Caco-2 (cell line): Measurements from ENCODE around the gene CDC42BPA. TPM values are rescaled to one million over a fixed set of nuclear protein-coding genes. Genes with fewer than 3 reads are reported as not detected.
"Not testable (repeated sequence)": the region's sequence is repeated elsewhere in the genome, so short reads cannot be mapped to it uniquely, and the experiment has no call there.

Source experiments
- BruUV-seq: library from RNA; stranded (reverse); fragments of 400-500 nt; replicated peaks from 2 replicates; lab custom pipeline; 2021; lab: Mats Ljungman, UMichigan
- CTCF ChIA-PET: fragments of 300-600 bp; sonication (Branson Sonifier 250); formaldehyde crosslinking; loops from one replicate; lab custom pipeline; 2022; ENCODE audit warnings: antibody characterized with exemption; lab: Charles Lee
- POLR2A ChIA-PET: fragments of 300-600 bp; sonication (Branson Sonifier 250); formaldehyde crosslinking; loops from one replicate; lab custom pipeline; 2022; ENCODE audit warnings: antibody characterized with exemption; lab: Charles Lee
- DNase-seq, 2 experiments: peaks; one replicate each; pipeline versions ENCODE4 v3.0.0 to v3.0.0-alpha.2; 2020 to 2022
- H3K27me3 ChIP-seq: replicated peaks from 2 replicates; pipeline ENCODE4 v1.6.0; 2011; ENCODE audit warnings: low read length; ENCODE audit not compliant: control insufficient read depth, insufficient read depth
- H3K36me3 ChIP-seq: 2 replicates; pipeline ENCODE4 v1.5.1; 2011; ENCODE audit warnings: low read length; ENCODE audit not compliant: control insufficient read depth, insufficient read depth
- H3K4me1 ChIP-seq: fragments of 250-450 bp; sonication (Bioruptor Pico); 2 replicates; pipeline ENCODE4 v1.5.1; 2020; ENCODE audit warnings: mild to moderate bottlenecking
- H3K4me3 ChIP-seq: 2 replicates; pipeline ENCODE4 v1.5.1; 2011; ENCODE audit warnings: low read depth, mild to moderate bottlenecking, control low read depth, low read length
- H3K9me3 ChIP-seq: fragments of 250-450 bp; sonication (Bioruptor Pico); 2 replicates; pipeline ENCODE4 v1.5.1; 2020; ENCODE audit warnings: mild to moderate bottlenecking, moderate library complexity
- H3K27ac Mint-ChIP-seq: one replicate; pipeline ENCODE4 v1.8.0; 2022; ENCODE audit warnings: mixed read lengths; ENCODE audit not compliant: unreplicated experiment
- H3K27me3 Mint-ChIP-seq: one replicate; pipeline ENCODE4 v1.8.0; 2022; ENCODE audit warnings: mixed read lengths; ENCODE audit not compliant: insufficient read depth, unreplicated experiment
- H3K36me3 Mint-ChIP-seq: one replicate; pipeline ENCODE4 v1.8.0; 2022; ENCODE audit warnings: mild to moderate bottlenecking, mixed read lengths; ENCODE audit not compliant: insufficient read depth, unreplicated experiment
- H3K4me1 Mint-ChIP-seq: one replicate; pipeline ENCODE4 v1.8.0; 2022; ENCODE audit warnings: low read depth, mixed read lengths; ENCODE audit not compliant: unreplicated experiment
- H3K4me3 Mint-ChIP-seq: one replicate; pipeline ENCODE4 v1.8.0; 2022; ENCODE audit warnings: mild to moderate bottlenecking, moderate library complexity, mixed read lengths; ENCODE audit not compliant: unreplicated experiment
- H3K9me3 Mint-ChIP-seq: one replicate; pipeline ENCODE4 v1.8.0; 2022; ENCODE audit warnings: mixed read lengths; ENCODE audit not compliant: unreplicated experiment
- intact Hi-C: fragments of 100-400 bp; cut with micrococcal nuclease; formaldehyde crosslinking; loops from one replicate; pipeline ENCODE4 v1.10.0; 2022; ENCODE audit not compliant: unreplicated experiment
- total RNA-seq: library from RNA; stranded (reverse); gene quantifications from 2 replicates; pipeline ENCODE4 v1.2.3, GENCODE V29; 2022
- TF ChIP-seq, protein P1 (sequence below), 2 experiments: fragments of 200-600 bp in 1 of 2; IDR thresholded peaks; 1 replicate in 1 of 2; 2 replicates in 1 of 2; pipeline versions ENCODE4 v1.5.1 to v1.8.0; 2011 to 2022; ENCODE audit warnings: antibody characterized with exemption in 1 of 2, control low read depth in 1 of 2, inconsistent platforms in 1 of 2, low read depth in 1 of 2, low read length in 1 of 2, mild to moderate bottlenecking in 1 of 2, moderate library complexity in 1 of 2; ENCODE audit not compliant: insufficient read depth in 1 of 2, severe bottlenecking in 1 of 2, unreplicated experiment in 1 of 2

Gene CDC42BPA
- total RNA-seq, 1 experiment from 2014 or later, result 38.3 TPM

DNA sequence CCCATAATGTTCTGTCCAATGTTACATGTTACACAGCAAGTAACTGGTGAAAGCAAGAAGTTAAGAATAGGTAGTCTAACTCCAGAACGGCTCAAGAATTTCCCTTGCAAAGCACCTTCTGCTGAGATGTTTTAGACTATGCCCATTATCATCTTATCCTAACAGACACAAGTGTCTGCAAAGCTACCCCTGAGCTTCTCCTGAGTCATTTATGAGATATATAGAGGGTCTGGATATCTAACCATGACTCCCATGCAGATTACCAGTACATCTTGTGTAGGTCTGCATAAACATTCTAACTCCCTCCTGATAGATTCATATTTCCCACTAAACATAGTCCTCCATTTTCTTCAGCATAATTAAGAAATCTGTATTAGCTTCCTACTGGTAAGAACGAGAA lies 206.5 kb downstream of the CDC42BPA start:
- H3K4me1 Mint-ChIP-seq, result peaks cover 6% of the 10 kb centered on the region
- POLR2A ChIA-PET, result no interaction called here
- no peak overlapping the region for H3K4me3 ChIP-seq
- TF ChIP-seq, protein P1, sequence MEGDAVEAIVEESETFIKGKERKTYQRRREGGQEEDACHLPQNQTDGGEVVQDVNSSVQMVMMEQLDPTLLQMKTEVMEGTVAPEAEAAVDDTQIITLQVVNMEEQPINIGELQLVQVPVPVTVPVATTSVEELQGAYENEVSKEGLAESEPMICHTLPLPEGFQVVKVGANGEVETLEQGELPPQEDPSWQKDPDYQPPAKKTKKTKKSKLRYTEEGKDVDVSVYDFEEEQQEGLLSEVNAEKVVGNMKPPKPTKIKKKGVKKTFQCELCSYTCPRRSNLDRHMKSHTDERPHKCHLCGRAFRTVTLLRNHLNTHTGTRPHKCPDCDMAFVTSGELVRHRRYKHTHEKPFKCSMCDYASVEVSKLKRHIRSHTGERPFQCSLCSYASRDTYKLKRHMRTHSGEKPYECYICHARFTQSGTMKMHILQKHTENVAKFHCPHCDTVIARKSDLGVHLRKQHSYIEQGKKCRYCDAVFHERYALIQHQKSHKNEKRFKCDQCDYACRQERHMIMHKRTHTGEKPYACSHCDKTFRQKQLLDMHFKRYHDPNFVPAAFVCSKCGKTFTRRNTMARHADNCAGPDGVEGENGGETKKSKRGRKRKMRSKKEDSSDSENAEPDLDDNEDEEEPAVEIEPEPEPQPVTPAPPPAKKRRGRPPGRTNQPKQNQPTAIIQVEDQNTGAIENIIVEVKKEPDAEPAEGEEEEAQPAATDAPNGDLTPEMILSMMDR (IDR thresholded peaks at IDR 0.05; ENCODE audit: insufficient read depth in 1 of 2, low read depth in 1 of 2, low read length in 1 of 2, severe bottlenecking in 1 of 2, unreplicated experiment in 1 of 2), result no peak
- DNase-seq, result no peak
- CTCF ChIA-PET, result no interaction called here
- no TSS peak for BruUV-seq
- H3K4me3 Mint-ChIP-seq, result no peak overlapping the region
- H3K36me3 Mint-ChIP-seq, result peaks cover 30% of the 10 kb centered on the region
- H3K27ac Mint-ChIP-seq, result no peak overlapping the region
- no peaks in the 10 kb centered on the region for H3K4me1 ChIP-seq
- H3K36me3 ChIP-seq, result no peaks in the 10 kb centered on the region
- H3K9me3 ChIP-seq, result no peaks in the 10 kb centered on the region
- H3K27me3 Mint-ChIP-seq, result no peaks in the 10 kb centered on the region
- no peaks in the 10 kb centered on the region for H3K9me3 Mint-ChIP-seq
- intact Hi-C loops, result no loop called here
- no peaks in the 10 kb centered on the region for H3K27me3 ChIP-seq

DNA sequence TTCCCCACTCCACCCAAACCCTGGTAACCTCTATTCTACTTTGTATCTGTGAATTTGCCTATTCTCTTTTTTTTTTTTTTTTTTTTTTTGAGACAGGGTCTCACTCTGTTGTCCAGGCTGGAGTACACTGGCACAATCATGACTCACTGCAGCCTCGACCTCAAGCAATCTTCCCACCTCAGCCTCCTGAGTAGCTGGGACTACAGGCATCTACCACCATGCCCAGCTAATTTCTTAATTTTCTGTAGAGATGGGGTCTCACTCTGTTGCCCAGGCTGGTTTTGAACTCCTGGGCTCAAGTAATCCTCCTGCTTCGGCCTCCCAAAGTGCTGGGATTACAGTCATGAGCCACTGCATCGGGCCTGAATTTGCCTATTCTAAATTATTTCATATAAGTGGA lies 213.0 kb downstream of the CDC42BPA start:
- intact Hi-C loops, H3K9me3 ChIP-seq, BruUV-seq, H3K36me3 ChIP-seq, H3K4me3 Mint-ChIP-seq, H3K27ac Mint-ChIP-seq, H3K9me3 Mint-ChIP-seq, DNase-seq, H3K4me3 ChIP-seq, H3K27me3 ChIP-seq, H3K27me3 Mint-ChIP-seq, POLR2A ChIA-PET: not testable (repeated sequence)
- CTCF ChIA-PET, result interaction anchor here (0.7 kb wide), 1 partner anchor 327 kb away, joined by 3 read pairs; no protein-coding TSS in a partner anchor
- Mint-ChIP-seq H3K4me1 (peaks cover 14% of the 10 kb centered on the region), H3K36me3 (peaks cover 20% of the 10 kb centered on the region)
- peaks cover 30% of the 10 kb centered on the region for H3K4me1 ChIP-seq

DNA sequence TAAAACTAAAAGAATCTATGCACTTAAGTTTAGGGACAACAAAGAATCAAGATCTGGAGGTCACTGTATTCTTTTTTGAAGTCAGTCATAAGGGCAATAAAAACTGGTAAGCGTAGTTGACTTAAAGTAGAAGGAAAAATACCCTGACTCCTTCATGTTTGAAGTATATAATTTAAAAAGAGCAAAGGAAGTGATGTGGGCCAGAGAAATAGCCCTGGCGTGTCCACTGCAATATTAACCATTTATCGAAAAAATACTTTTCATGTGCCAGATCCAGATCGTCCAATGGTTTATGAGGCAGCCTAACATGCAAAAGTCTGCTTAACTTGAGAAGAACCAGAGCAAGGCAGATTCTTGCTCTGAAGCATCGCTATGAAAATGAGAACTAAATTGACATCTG lies 216.2 kb downstream of the CDC42BPA start:
- peak overlapping the region; percentile 78 for H3K27ac Mint-ChIP-seq
- intact Hi-C loops, result no loop called here
- peaks cover 15% of the 10 kb centered on the region for H3K36me3 Mint-ChIP-seq
- H3K4me1 Mint-ChIP-seq, result peaks cover 21% of the 10 kb centered on the region
- H3K4me3 Mint-ChIP-seq, result peak overlapping the region; percentile 52
- Histone ChIP-seq H3K27me3 (no peaks in the 10 kb centered on the region), H3K9me3 (no peaks in the 10 kb centered on the region), H3K4me1 (peaks cover 37% of the 10 kb centered on the region), H3K4me3 (peak overlapping the region; percentile 12), H3K36me3 (no peaks in the 10 kb centered on the region)
- H3K27me3 Mint-ChIP-seq, result no peaks in the 10 kb centered on the region
- BruUV-seq, result no TSS peak
- TF ChIP-seq, protein P1 (IDR thresholded peaks at IDR 0.05; ENCODE audit: insufficient read depth in 1 of 2, low read depth in 1 of 2, low read length in 1 of 2, severe bottlenecking in 1 of 2, unreplicated experiment in 1 of 2), result no peak
- ChIA-PET POLR2A (no interaction called here), CTCF (no interaction called here)
- no peaks in the 10 kb centered on the region for H3K9me3 Mint-ChIP-seq
- peak in 1 of 2 experiments; percentile 12 for DNase-seq
